Mammary epithelial cell (primary cell): ENCODE data around the gene SH3BP1.

Source experiments
- EZH2 ChIP-seq: IDR thresholded peaks from 2 replicates; pipeline ENCODE4 v1.6.1; 2012; ENCODE audit warnings: low read length, inconsistent platforms, borderline replicate concordance
- TF ChIP-seq, protein P1 (sequence below), 2 donors: IDR thresholded peaks in 1 of 2; conservative IDR thresholded peaks in 1 of 2; 2 replicates each; pipeline ENCODE4 v1.5.1; 2011 to 2012; ENCODE audit warnings: inconsistent platforms in 2 of 2, low read length in 2 of 2, mild to moderate bottlenecking in 2 of 2, control low read depth in 1 of 2, low read depth in 1 of 2; ENCODE audit not compliant: insufficient read depth in 1 of 2; ENCODE audit errors: extremely low read depth in 1 of 2

DNA sequence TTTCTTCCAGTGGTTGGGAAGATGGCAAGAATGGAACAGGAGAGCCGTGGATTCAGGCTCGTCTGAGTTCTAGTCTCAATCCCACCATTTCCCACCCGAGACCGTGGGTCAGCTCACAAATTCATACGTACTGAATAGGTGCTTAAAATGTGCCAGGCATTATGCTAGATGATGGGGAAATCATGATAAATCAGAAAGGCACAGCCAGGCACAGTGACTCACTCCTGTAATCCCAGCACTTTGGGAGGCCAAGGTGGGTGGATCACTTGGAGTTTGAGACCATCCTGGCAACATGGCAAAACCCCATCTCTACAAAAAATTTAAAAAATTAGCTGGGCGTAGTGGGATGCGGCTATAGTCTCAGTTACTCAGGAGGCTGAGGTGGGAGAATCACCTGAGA, 64.4 kb downstream of the SH3BP1 start:
- no peak for TF ChIP-seq EZH2
- TF ChIP-seq, protein P1, sequence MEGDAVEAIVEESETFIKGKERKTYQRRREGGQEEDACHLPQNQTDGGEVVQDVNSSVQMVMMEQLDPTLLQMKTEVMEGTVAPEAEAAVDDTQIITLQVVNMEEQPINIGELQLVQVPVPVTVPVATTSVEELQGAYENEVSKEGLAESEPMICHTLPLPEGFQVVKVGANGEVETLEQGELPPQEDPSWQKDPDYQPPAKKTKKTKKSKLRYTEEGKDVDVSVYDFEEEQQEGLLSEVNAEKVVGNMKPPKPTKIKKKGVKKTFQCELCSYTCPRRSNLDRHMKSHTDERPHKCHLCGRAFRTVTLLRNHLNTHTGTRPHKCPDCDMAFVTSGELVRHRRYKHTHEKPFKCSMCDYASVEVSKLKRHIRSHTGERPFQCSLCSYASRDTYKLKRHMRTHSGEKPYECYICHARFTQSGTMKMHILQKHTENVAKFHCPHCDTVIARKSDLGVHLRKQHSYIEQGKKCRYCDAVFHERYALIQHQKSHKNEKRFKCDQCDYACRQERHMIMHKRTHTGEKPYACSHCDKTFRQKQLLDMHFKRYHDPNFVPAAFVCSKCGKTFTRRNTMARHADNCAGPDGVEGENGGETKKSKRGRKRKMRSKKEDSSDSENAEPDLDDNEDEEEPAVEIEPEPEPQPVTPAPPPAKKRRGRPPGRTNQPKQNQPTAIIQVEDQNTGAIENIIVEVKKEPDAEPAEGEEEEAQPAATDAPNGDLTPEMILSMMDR (conservative IDR thresholded peaks at IDR 0.05 in 1 of 2, IDR thresholded peaks at IDR 0.05 in 1 of 2; ENCODE audit: extremely low read depth in 1 of 2, insufficient read depth in 1 of 2, low read depth in 1 of 2, low read length in 2 of 2): no peak
